OCI-LY7 (cell line): ENCODE data around the gene HIPK3.

Experiments
- CTCF ChIP-seq: fragments of 200-600 bp; sonication (generic); conservative IDR thresholded peaks from 2 replicates; pipeline ENCODE4 v1.5.1; 2014; ENCODE audit warnings: mild to moderate bottlenecking, antibody characterized with exemption, low read length, moderate library complexity, mixed read lengths
- EZH2phosphoT487 ChIP-seq: fragments of 200-600 bp; sonication (generic); IDR thresholded peaks from 2 replicates; pipeline ENCODE4 v1.6.1; 2018; ENCODE audit warnings: low read depth, borderline replicate concordance, mild to moderate bottlenecking, mixed run types, antibody characterized with exemption, low read length, moderate library complexity, mixed read lengths

- no peak for TF ChIP-seq EZH2phosphoT487
- TF ChIP-seq CTCF, result no peak
Measured at GRCh38 chr11:33311680-33312079, 54.5 kb downstream of the HIPK3 start.
